Activated CD4-positive, alpha-beta T cell treated with anti-CD3 and anti-CD28 coated beads for 36 hours (primary cell): ENCODE results near the gene MSH2. TPM values are rescaled to one million over a fixed set of nuclear protein-coding genes. Genes with fewer than 3 reads are reported as not detected.

Experiments used
- microRNA-seq: library from miRNA; unstranded; fragments of <30 nt; microRNA quantifications from one replicate; pipeline ENCODE4 v1.2.0, GENCODE V29; 2021; ENCODE audit warnings: borderline replicate concordance
- total RNA-seq, 2 experiments: library from RNA; stranded (reverse); gene quantifications; one replicate each; pipeline ENCODE4 v1.2.3, GENCODE V29; 2021

The MSH2 gene
- total RNA-seq, 2 experiments from 2014 or later = 61.0 to 65.2 TPM

Small RNA genes within 50 kb of the gene (microRNA-seq; reads per million reads assigned to microRNA genes)
- gene MIR559 = not detected

Other genes with a start within 250 kb of the MSH2 start
- gene STPG4, start 247.8 kb upstream of the MSH2 start, total RNA-seq = under 1 TPM; 0.14 to 0.23 TPM
- 100 to 1,000 TPM; 379 to 429 TPM for gene CALM2, start 226.6 kb upstream of the MSH2 start, total RNA-seq
- gene EPCAM, start 33.8 kb upstream of the MSH2 start, total RNA-seq = under 1 TPM in 1 of 2 experiments, not detected in 1; 0.27 TPM
- under 1 TPM; 0.19 to 0.25 TPM for gene KCNK12, start 167.8 kb downstream of the MSH2 start, total RNA-seq